GM21528 (cell line): Measurements from ENCODE around the gene ACTR3C.
"Not testable (repeated sequence)": the region's sequence is repeated elsewhere in the genome, so short reads cannot be mapped to it uniquely, and the experiment has no call there.

ENCODE experiments used
- ATAC-seq: cut with Tn5 transposase; IDR thresholded peaks from one replicate; pipeline ENCODE4 v1.9.1; 2021; ENCODE audit warnings: mild to moderate bottlenecking, moderate library complexity; ENCODE audit not compliant: unreplicated experiment, low FRiP score

ACTR3C gene

DNA sequence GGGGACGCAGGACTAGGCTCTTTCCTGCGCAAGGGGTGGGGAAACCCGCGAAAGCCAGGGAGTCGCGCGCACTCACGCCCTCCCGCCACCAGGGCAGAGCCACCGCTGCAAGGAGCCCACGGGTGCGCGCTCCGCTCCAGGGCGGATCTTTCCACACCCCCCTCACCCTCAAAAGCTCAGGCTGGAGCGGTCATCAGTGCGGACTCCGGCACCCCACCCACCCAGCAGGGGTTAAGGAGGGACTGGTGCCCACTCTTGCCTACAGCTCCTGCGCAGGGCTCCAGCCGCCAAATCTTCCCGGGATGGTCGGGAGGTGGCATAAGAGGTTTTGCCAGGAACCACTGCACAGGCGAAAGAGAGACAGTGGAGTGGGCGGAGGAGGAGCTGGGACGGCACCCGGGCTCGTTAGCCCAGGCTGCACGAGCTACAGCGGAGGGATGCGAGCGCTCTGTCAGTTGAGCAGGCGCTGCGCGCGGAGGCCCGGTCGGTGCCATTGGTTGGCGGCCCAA is 102.6 kb downstream of the ACTR3C start:
- ATAC-seq, result not testable (repeated sequence)

DNA sequence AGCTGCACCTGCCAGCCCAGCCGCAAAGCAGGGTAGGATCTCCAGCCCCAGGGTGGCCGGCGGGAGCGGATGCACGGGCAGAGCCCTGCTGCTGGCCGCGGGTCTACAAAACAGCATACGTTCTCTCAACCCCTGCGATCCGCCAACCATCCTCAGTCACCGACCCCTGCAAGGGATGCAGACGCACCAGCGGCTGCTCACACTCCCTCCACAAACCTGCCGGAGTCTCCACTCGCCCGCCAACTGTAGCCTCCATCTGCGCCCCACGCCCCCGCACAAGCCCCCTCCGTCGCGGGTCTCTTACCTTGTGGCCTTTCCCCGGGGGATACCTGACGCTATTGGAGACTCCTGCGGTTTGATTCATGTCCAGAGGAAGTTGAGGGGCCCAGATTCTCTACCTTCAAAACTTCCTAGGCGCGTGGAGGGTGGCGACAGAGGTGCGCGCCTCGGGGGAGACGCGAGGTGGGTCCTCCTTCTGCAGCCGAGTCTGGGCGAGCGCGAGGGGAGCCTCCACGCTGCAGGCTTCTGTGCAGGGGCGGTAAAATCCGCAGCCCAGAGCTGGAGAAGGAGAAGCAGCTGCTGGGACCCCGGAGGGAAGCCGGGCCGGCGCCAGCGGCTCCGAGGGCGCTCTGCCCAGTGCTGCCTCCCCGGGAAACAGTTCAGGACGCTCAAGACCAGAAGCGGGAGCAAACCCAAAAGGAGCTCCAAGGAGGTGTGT is 103.2 kb downstream of the ACTR3C start:
- not testable (repeated sequence) for ATAC-seq

DNA sequence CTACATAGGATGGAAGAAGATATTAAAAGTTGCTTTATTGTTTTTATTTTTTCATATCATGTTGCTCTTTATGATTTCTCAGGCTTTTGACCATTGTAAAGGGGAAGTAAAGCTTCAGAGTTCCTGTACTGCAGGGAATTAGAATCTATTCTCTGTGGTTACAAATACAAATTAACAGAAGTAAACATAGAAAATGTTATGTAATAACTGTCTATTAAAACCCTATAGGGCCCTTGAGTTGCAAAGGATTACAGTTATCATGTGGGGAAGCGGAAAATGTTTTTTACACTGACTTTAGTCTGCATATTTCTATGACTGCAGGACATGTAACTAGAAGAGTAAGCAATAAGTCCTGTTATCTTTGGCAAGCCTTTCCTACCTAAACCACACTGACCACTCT is 116.5 kb downstream of the ACTR3C start:
- ATAC-seq, result not testable (repeated sequence)

DNA sequence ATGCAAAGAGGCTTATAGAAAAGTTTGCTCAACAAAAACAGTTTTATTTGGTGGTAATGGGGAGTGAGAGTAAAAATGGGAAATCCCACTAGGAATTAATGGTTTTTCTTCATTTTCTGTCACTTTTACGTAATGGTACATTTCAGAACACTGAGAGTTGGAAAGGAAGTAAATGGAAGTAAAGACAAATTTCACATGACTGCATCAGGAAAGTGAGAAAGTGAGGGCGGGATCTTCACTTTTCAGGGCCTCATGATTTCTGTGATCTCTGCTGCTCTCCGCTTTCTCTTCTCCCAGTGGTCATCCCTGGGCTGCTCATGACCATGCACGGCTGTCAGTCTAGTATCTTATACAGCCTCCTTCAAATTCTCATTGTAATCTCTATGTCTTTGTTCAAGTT is 117.5 kb downstream of the ACTR3C start:
- not testable (repeated sequence) for ATAC-seq

DNA sequence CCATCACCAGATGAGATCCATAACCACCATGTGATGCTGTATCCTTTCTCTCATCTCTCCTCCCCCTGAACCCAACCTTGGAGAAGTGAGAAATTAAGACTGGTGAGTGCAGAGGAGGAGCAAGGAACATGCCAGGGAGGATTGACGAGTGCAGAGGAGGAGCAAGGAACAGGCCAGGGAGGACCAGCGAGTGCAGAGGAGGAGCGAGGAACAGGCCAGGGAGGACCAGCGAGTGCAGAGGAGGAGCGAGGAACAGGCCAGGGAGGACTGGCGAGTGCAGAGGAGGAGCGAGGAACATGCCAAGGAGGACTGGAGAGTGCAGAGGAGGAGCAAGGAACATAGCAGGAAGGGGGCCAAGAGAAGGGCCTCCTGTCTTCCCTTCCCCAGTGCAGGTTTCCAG is 118.8 kb downstream of the ACTR3C start:
- ATAC-seq, result not testable (repeated sequence)

DNA sequence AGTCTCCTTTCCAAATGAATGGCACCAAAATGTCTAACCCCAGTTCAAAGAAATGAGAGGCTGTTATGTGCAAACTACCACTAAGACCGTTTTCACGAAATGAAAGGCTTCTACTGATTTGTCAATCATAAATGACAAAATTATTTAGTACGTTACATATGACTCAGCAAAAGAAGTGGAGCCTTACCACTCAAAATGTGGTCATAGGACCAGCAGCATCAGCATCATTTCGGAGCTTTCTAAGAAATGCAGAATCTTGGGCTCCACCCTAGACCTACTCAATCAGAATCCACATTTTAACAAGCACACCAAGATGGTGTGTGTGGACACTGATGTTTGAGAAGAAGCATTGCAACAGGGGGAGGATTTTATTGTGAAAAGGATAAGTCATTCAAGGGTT is 120.5 kb downstream of the ACTR3C start:
- ATAC-seq, result not testable (repeated sequence)
